Naive thymus-derived CD4-positive, alpha-beta T cell (primary cell): ENCODE measurements around the gene IST1. TPM values are rescaled to one million over a fixed set of nuclear protein-coding genes. Genes with fewer than 3 reads are reported as not detected.

ENCODE experiments used
- ATAC-seq: fragments of 150-1000 bp; cut with Tn5 transposase; 2 replicates; pipeline ENCODE4 v1.10.0; 2021; ENCODE audit warnings: mild to moderate bottlenecking, moderate library complexity
- CTCF ChIA-PET: fragments of 350-600 bp; sonication (Branson Sonifier 250); formaldehyde crosslinking; loops from one replicate; lab custom pipeline; 2021; ENCODE audit warnings: antibody characterized with exemption; lab: Charles Lee
- POLR2A ChIA-PET: fragments of 350-600 bp; sonication (Branson Sonifier 250); formaldehyde crosslinking; loops from one replicate; lab custom pipeline; 2021; ENCODE audit warnings: antibody characterized with exemption, inconsistent platforms; lab: Charles Lee
- DNase-seq, 9 donors: peaks; one replicate each; pipeline versions ENCODE4 v3.0.0 to v3.0.0-alpha.2; 2020 to 2022; ENCODE audit warnings: mixed read lengths in 1 of 9
- H3K27ac ChIP-seq: one replicate; pipeline ENCODE4 v1.7.0; 2013; ENCODE audit warnings: mild to moderate bottlenecking, low read depth, low read length, moderate library complexity
- H3K27me3 ChIP-seq, 2 donors: one replicate each; pipeline ENCODE4 v1.7.0; 2013; ENCODE audit warnings: low read length in 2 of 2, mild to moderate bottlenecking in 2 of 2, moderate library complexity in 2 of 2; ENCODE audit not compliant: control insufficient read depth in 2 of 2, insufficient read depth in 2 of 2
- H3K36me3 ChIP-seq, 3 experiments: 1 replicate in 2 of 3; 2 replicates in 1 of 3; pipeline ENCODE4 v1.7.0; 2013; ENCODE audit warnings: low read length in 3 of 3, mild to moderate bottlenecking in 3 of 3, moderate library complexity in 1 of 3; ENCODE audit not compliant: insufficient read depth in 3 of 3, control insufficient read depth in 2 of 3
- H3K4me1 ChIP-seq, 2 donors: one replicate each; pipeline ENCODE4 v1.7.0; 2013; ENCODE audit warnings: low read length in 2 of 2, mild to moderate bottlenecking in 2 of 2, moderate library complexity in 1 of 2; ENCODE audit not compliant: control insufficient read depth in 2 of 2, insufficient read depth in 2 of 2
- H3K4me3 ChIP-seq: 2 replicates; pipeline ENCODE4 v1.7.0; 2013; ENCODE audit warnings: mild to moderate bottlenecking, low read length
- H3K9me3 ChIP-seq, 3 experiments: 1 replicate in 2 of 3; 2 replicates in 1 of 3; pipeline ENCODE4 v1.7.0; 2013; ENCODE audit warnings: low read length in 3 of 3; ENCODE audit not compliant: control insufficient read depth in 2 of 3
- H3K27ac Mint-ChIP-seq, 9 donors: one replicate each; pipeline ENCODE4 v1.8.0; 2020 to 2022; ENCODE audit warnings: mixed read lengths in 9 of 9, mild to moderate bottlenecking in 8 of 9, moderate library complexity in 5 of 9, inconsistent platforms in 2 of 9
- H3K27me3 Mint-ChIP-seq, 5 donors: one replicate each; pipeline ENCODE4 v1.8.0; 2021 to 2022; ENCODE audit warnings: mixed read lengths in 5 of 5, mild to moderate bottlenecking in 1 of 5
- H3K36me3 Mint-ChIP-seq, 5 donors: one replicate each; pipeline ENCODE4 v1.8.0; 2020 to 2022; ENCODE audit warnings: mixed read lengths in 5 of 5, mild to moderate bottlenecking in 3 of 5, inconsistent platforms in 1 of 5
- H3K4me1 Mint-ChIP-seq, 7 donors: one replicate each; pipeline ENCODE4 v1.8.0; 2020 to 2022; ENCODE audit warnings: mixed read lengths in 7 of 7, mild to moderate bottlenecking in 3 of 7, inconsistent platforms in 1 of 7
- H3K4me3 Mint-ChIP-seq, 10 donors: one replicate each; pipeline ENCODE4 v1.8.0; 2020 to 2022; ENCODE audit warnings: mild to moderate bottlenecking in 10 of 10, mixed read lengths in 10 of 10, moderate library complexity in 6 of 10, inconsistent platforms in 2 of 10
- H3K9me3 Mint-ChIP-seq, 11 donors: one replicate each; pipeline ENCODE4 v1.8.0; 2020 to 2022; ENCODE audit warnings: mixed read lengths in 11 of 11, mild to moderate bottlenecking in 4 of 11, inconsistent platforms in 1 of 11, moderate library complexity in 1 of 11
- intact Hi-C, 2 donors: fragments of 100-400 bp; cut with micrococcal nuclease; formaldehyde crosslinking; loops; one replicate each; pipeline ENCODE4 v1.15.1; 2023
- polyA plus RNA-seq, 2 donors: library from polyadenylated mRNA; unstranded; fragments of 300-500 nt; fragmentation: Illumina TruSeq; gene quantifications; one replicate each; pipeline ENCODE4 v1.2.3, GENCODE V29; 2021
- total RNA-seq, 6 experiments: library from RNA in 5 of 6; stranded (reverse) in 5 of 6; gene quantifications; 1 replicate in 5 of 6; 2 replicates in 1 of 6; pipeline ENCODE4 v1.2.3 and lab custom pipeline; 2021 to 2026

IST1 gene
- total and polyA plus RNA-seq, 7 experiments from 2014 or later = 130 to 303 (median 283) TPM

DNA sequence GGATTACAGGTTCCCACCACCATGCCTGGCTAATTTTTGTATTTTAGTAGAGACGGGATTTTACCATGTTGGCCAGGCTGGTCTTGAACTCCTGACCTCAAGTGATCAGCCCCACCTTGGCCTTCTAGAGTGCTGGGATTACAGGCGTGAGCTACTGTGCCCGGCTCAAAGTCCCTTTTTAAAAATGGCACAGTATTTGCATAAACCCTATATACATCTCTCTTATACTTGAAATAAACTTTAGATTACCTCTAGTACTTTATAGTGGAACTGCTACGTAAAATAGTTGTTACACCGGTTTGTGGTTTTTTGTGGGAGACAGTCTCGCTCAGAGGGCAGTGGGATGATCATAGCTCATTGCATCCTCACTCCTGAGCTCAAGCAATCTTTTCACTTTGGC is 36.3 kb downstream of the IST1 start:
- peaks cover 5 to 53% (median 14%) of the 10 kb centered on the region in 3 experiments for H3K36me3 ChIP-seq
- ATAC-seq = no peak
- POLR2A ChIA-PET = interaction anchor here (2.4 kb wide), 1 partner anchor 11 kb away, joined by 5 read pairs; no protein-coding TSS in a partner anchor

DNA sequence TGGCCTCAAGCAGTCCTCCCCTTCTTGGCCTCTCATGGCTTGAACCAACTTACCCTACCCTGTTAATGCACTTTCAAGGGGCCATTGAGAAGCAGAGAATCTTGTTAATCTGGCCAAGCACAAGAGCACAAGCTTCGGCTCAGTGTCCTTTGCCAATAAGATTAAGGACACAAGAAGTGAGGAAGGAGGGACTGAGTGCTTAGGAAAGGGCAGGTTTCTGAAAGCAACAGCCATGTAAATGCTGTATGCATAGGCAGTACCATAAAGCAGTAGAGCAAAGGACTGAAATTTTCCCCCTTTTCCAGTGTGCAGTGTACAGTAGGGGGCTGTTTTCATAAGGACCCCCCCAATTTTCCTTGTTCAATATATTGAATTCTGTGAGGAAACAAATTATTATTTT is 37.7 kb downstream of the IST1 start:
- no peaks in the 10 kb centered on the region for H3K9me3 ChIP-seq

More for the DNA sequence above, 36.3 kb downstream of the IST1 start:
- CTCF ChIA-PET = no interaction called here
- H3K4me1 ChIP-seq = no peaks in the 10 kb centered on the region
- H3K4me3 Mint-ChIP-seq = no peak overlapping the region
- H3K27ac Mint-ChIP-seq = peak overlapping the region in 5 of 9 donors; percentile 14 to 67 (median 51)
- no peak overlapping the region for H3K4me3 ChIP-seq
- no peaks in the 10 kb centered on the region for H3K27me3 ChIP-seq
- H3K36me3 Mint-ChIP-seq = peaks cover 0 to 29% (median 10%) of the 10 kb centered on the region in 5 donors
- no peaks in the 10 kb centered on the region for H3K27me3 Mint-ChIP-seq
- H3K4me1 Mint-ChIP-seq = peaks cover 0 to 23% (median 5%) of the 10 kb centered on the region in 7 donors
- no peaks in the 10 kb centered on the region for H3K9me3 ChIP-seq
- intact Hi-C loops = no loop called here
- no peaks in the 10 kb centered on the region for H3K9me3 Mint-ChIP-seq
- DNase-seq = no peak
- no peak overlapping the region for H3K27ac ChIP-seq

DNA sequence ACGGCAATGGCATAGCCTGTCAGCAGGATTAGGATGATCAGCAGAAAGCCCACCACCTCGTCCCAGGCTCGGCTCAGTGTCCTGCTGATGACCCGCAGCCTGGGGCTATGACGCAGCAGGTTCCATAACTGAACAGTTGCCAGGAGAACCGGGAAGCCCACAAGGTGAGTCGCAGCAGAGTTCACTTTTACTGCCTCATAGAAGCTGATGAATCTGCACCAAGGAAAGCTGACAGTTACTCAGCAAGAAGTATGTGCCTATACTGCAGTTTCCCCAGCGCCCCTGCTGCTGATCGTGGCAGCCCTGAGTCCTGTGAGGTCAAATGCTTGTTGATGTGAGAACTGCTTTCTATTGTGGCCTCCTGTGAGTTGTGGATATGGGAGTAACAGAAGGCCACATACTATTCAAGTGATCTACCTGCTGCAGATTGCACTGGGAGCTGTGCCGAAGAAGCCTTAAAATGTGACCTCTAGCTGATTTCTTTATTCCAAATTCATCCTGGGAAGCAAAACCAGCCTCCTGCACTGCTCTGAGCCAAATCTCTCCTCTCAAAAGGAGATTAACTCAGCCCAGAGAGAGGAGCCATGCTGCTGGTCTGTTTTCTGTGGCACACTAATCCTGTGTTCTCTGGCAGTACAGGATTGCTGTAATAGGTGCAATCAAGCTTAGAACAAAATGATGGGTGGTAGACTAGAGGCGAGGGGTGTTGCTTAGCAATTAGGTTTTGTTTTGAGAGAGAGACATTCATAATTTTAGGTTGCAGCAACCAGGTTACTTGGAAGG is 38.8 kb downstream of the IST1 start:
- CTCF ChIA-PET = interaction anchor here (0.8 kb wide), 1 partner anchor 27 kb away, joined by 3 read pairs; no protein-coding TSS in a partner anchor
- no peaks in the 10 kb centered on the region for H3K9me3 ChIP-seq
- Mint-ChIP-seq H3K36me3 (peaks cover 0 to 11% (median 0%) of the 10 kb centered on the region in 5 donors), H3K4me1 (peaks cover 0 to 23% (median 10%) of the 10 kb centered on the region in 7 donors), H3K4me3 (no peak overlapping the region), H3K27me3 (no peaks in the 10 kb centered on the region), H3K9me3 (no peaks in the 10 kb centered on the region), H3K27ac (peak overlapping the region in 8 of 9 donors; percentile 9 to 77 (median 47))
- ATAC-seq (no peak), DNase-seq (no peak)
- H3K27ac ChIP-seq = no peak overlapping the region
- peaks cover 0 to 28% (median 4%) of the 10 kb centered on the region in 3 experiments for H3K36me3 ChIP-seq
- no peak overlapping the region for H3K4me3 ChIP-seq
- POLR2A ChIA-PET = interaction anchor here (0.6 kb wide), 1 partner anchor 53 kb away, joined by 5 read pairs; no protein-coding TSS in a partner anchor
- H3K4me1 ChIP-seq = no peaks in the 10 kb centered on the region
- H3K27me3 ChIP-seq = no peaks in the 10 kb centered on the region
- intact Hi-C loops = no loop called here

More for the DNA sequence above, 37.7 kb downstream of the IST1 start:
- Mint-ChIP-seq H3K36me3 (peaks cover 0 to 19% (median 0%) of the 10 kb centered on the region in 5 donors), H3K27me3 (no peaks in the 10 kb centered on the region), H3K27ac (peak overlapping the region in 3 of 9 donors; percentile 2 to 78 (median 34)), H3K4me3 (no peak overlapping the region), H3K4me1 (peaks cover 0 to 27% (median 6%) of the 10 kb centered on the region in 7 donors), H3K9me3 (no peaks in the 10 kb centered on the region)
- intact Hi-C loops = no loop called here
- Histone ChIP-seq H3K36me3 (peaks cover 2 to 39% (median 8%) of the 10 kb centered on the region in 3 experiments), H3K27ac (no peak overlapping the region), H3K27me3 (no peaks in the 10 kb centered on the region), H3K4me3 (no peak overlapping the region), H3K4me1 (no peaks in the 10 kb centered on the region)
- no peak for DNase-seq
- CTCF ChIA-PET = no interaction called here
- no peak for ATAC-seq
- POLR2A ChIA-PET = no interaction called here

DNA sequence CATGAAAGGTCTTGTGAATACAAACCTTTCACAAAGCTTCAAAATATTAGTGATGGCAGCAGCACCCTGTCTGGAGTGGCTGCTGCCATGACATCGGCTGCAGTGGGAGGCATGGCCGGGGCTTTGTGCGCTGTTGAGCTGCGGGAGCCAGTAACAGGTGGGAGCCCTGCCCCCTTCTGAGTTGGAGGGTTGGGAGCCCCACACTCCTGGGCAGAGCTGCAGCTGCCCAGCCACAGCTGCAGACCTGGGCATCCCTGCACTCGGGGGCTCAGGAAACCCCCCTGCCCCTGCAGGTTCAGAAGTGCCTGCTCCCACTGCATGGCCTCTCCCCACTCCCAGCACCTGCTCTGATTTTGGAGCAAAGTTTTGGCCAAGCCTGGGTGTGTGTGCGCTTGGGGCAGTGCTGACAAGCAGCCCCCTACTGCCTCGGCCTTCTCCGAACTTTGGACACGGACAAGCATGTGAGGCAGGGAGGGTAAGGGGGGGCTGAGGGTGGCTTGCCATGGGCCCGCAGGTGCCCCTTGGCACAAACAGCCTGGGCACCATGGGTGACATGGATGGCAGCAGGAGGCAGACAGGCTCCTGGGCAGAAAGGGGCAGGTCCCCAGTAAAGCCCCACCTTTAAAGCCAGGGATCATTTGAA is 42.7 kb downstream of the IST1 start:
- H3K27me3 ChIP-seq = no peaks in the 10 kb centered on the region
- Mint-ChIP-seq H3K36me3 (peaks cover 0 to under 1% (median 0%) of the 10 kb centered on the region in 5 donors), H3K4me1 (peaks cover 0 to 15% (median 7%) of the 10 kb centered on the region in 7 donors), H3K27me3 (peaks cover 0 to 3% (median 0%) of the 10 kb centered on the region in 5 donors), H3K4me3 (no peak overlapping the region), H3K27ac (peak overlapping the region in 2 of 9 donors; percentile 32 to 47), H3K9me3 (no peaks in the 10 kb centered on the region)
- ATAC-seq (no peak), DNase-seq (no peak)
- CTCF ChIA-PET = no interaction called here
- no peaks in the 10 kb centered on the region for H3K9me3 ChIP-seq
- H3K4me1 ChIP-seq = no peaks in the 10 kb centered on the region
- no peak overlapping the region for H3K4me3 ChIP-seq
- intact Hi-C loops = no loop called here
- no peak overlapping the region for H3K27ac ChIP-seq
- POLR2A ChIA-PET = no interaction called here
- peaks cover 0 to 17% (median 0%) of the 10 kb centered on the region in 3 experiments for H3K36me3 ChIP-seq

DNA sequence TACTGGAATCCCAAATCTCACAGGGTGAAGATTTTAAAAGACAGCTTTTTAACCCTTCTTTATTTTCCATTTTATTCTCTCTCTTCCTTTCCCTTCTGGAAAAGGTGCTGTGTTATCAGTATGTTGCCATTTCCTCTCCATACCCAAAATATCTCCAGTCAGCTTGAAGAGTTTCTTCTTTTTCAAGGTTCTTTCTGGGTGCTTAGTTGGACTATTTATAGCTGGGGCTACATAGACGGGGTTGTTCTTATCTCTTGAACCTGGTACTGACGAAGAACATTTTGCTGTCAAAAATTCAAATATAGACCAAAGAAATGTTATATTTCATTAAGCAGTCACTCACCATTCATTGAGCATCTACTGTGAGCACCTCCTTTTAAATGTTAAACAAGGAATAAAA is 48.6 kb downstream of the IST1 start:
- POLR2A ChIA-PET = no interaction called here
- H3K27ac ChIP-seq = no peak overlapping the region
- H3K36me3 Mint-ChIP-seq = no peaks in the 10 kb centered on the region
- no peaks in the 10 kb centered on the region for H3K9me3 ChIP-seq
- peaks cover 0 to 10% (median 3%) of the 10 kb centered on the region in 7 donors for H3K4me1 Mint-ChIP-seq
- no peaks in the 10 kb centered on the region for H3K36me3 ChIP-seq
- no peak overlapping the region for H3K27ac Mint-ChIP-seq
- no peak for ATAC-seq
- CTCF ChIA-PET = no interaction called here
- H3K4me1 ChIP-seq = no peaks in the 10 kb centered on the region
- H3K27me3 ChIP-seq = no peaks in the 10 kb centered on the region
- peaks cover 0 to 6% (median 0%) of the 10 kb centered on the region in 5 donors for H3K27me3 Mint-ChIP-seq
- intact Hi-C loops = no loop called here
- no peak overlapping the region for H3K4me3 ChIP-seq
- no peak for DNase-seq
- no peaks in the 10 kb centered on the region for H3K9me3 Mint-ChIP-seq
- H3K4me3 Mint-ChIP-seq = no peak overlapping the region

DNA sequence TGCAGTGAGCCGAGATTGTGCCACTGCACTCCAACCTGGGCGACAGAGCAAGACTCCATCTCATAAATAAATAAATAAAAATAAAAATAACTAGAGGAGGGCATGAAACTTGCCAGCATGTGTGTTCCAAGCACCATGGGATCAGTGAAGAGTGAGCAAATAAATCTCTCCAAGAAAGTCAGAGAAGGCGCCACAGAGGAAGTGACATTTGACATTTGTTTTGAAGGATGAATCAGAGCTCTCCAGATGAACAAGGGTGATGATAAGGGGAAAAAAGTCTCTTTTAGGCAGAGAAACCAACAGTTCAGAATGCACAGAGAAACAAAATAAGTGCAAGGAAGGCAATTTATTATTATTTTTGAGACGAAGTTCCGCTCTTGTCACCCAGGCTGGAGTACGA is 50.3 kb downstream of the IST1 start:
- Histone ChIP-seq H3K4me3 (no peak overlapping the region), H3K9me3 (no peaks in the 10 kb centered on the region), H3K4me1 (no peaks in the 10 kb centered on the region), H3K27ac (no peak overlapping the region), H3K36me3 (no peaks in the 10 kb centered on the region), H3K27me3 (no peaks in the 10 kb centered on the region)
- Mint-ChIP-seq H3K4me3 (no peak overlapping the region), H3K36me3 (no peaks in the 10 kb centered on the region), H3K27me3 (peaks cover 0 to 8% (median 0%) of the 10 kb centered on the region in 5 donors), H3K9me3 (no peaks in the 10 kb centered on the region), H3K4me1 (peaks cover 0 to 6% (median 3%) of the 10 kb centered on the region in 7 donors), H3K27ac (no peak overlapping the region)
- CTCF ChIA-PET = no interaction called here
- DNase-seq = no peak
- ATAC-seq = no peak
- intact Hi-C loops = no loop called here
- POLR2A ChIA-PET = no interaction called here
